Transverse colon (tissue), 4 donors: ENCODE measurements around the gene S100A16. TPM values are rescaled to one million over a fixed set of nuclear protein-coding genes. Genes with fewer than 3 reads are reported as not detected.

Experiments
- DNase-seq: peaks from one replicate; pipeline ENCODE4 v3.0.0-alpha.2; 2019
- H3K27ac ChIP-seq, 4 donors: fragments of 200-600 bp; sonication (generic); 2 replicates each; pipeline ENCODE4 v1.5.1; 2016 to 2018; ENCODE audit warnings: inconsistent platforms in 4 of 4
- H3K27me3 ChIP-seq: fragments of 200-600 bp; sonication (generic); 2 replicates; pipeline ENCODE4 v1.5.1; 2017; ENCODE audit warnings: inconsistent platforms
- H3K36me3 ChIP-seq, 4 donors: fragments of 200-600 bp; sonication (generic); 2 replicates each; pipeline ENCODE4 v1.5.1; 2017 to 2019; ENCODE audit warnings: inconsistent platforms in 4 of 4
- H3K4me1 ChIP-seq, 4 donors: fragments of 200-600 bp; sonication (generic); 2 replicates each; pipeline ENCODE4 v1.5.1; 2017 to 2020; ENCODE audit warnings: inconsistent platforms in 4 of 4
- H3K4me3 ChIP-seq, 4 donors: fragments of 200-600 bp; sonication (generic); 1 replicate in 1 of 4; 2 replicates in 3 of 4; pipeline versions ENCODE4 v1.5.1 to v1.6.1; 2017 to 2019; ENCODE audit warnings: inconsistent platforms in 4 of 4
- H3K9me3 ChIP-seq, 2 donors: fragments of 200-600 bp; sonication (generic); 2 replicates each; pipeline ENCODE4 v1.5.1; 2017 to 2019; ENCODE audit warnings: inconsistent platforms in 2 of 2
- EP300 ChIP-seq: sonication (generic); formaldehyde crosslinking; IDR thresholded peaks from one replicate; pipeline ENCODE4 v1.6.1; 2017; ENCODE audit warnings: antibody characterized with exemption, low read depth
- POLR2A ChIP-seq: fragments of 450-650 bp; IDR thresholded peaks from one replicate; pipeline ENCODE4 v1.6.1; 2016; ENCODE audit warnings: antibody characterized with exemption, mild to moderate bottlenecking, moderate library complexity
- POLR2AphosphoS5 ChIP-seq, 3 donors: sonication (generic); formaldehyde crosslinking; IDR thresholded peaks; one replicate each; pipeline ENCODE4 v1.6.1; 2016; ENCODE audit warnings: antibody characterized with exemption in 3 of 3
- WGBS, 2 donors: methylation state at CpG; one replicate each; pipeline ENCODE4 v1.1.5; 2018; ENCODE audit warnings: low coverage in 1 of 2; 5-methylcytosine and 5-hydroxymethylcytosine counted together
- in situ Hi-C, 4 donors: fragments of 200-750 bp; cut with MboI; loops; one replicate each; pipeline versions ENCODE4 v1.15.0 to v1.15.1; 2017; ENCODE audit warnings: low sequenced_read_pairs in 3 of 4, low pct_ligation_motif_present in 1 of 4, low pct_unique_long_range_greater_than_20kb in 1 of 4
- intact Hi-C: fragments of 100-400 bp; cut with DNase I; formaldehyde crosslinking; loops from one replicate; pipeline ENCODE4 v1.15.1; 2023; ENCODE audit warnings: low total_unique reads
- total RNA-seq, 4 donors: library from RNA; depleted of rRNA; stranded (reverse); fragments of >200 nt; gene quantifications; one replicate each; pipeline ENCODE4 v1.1.0, GENCODE V29; 2016
- TF ChIP-seq, protein P1 (sequence below), 5 experiments: fragments of 200-600 bp in 3 of 5; fragments of 450-650 bp in 2 of 5; sonication (generic) in 3 of 5; IDR thresholded peaks; 1 replicate in 2 of 5; 2 replicates in 3 of 5; pipeline ENCODE4 v1.5.1; 2016 to 2017; ENCODE audit warnings: antibody characterized with exemption in 5 of 5, inconsistent platforms in 3 of 5, mild to moderate bottlenecking in 2 of 5, moderate library complexity in 1 of 5

S100A16 gene
- total RNA-seq, 4 donors from 2014 or later = 181 to 223 (median 196) TPM

DNA sequence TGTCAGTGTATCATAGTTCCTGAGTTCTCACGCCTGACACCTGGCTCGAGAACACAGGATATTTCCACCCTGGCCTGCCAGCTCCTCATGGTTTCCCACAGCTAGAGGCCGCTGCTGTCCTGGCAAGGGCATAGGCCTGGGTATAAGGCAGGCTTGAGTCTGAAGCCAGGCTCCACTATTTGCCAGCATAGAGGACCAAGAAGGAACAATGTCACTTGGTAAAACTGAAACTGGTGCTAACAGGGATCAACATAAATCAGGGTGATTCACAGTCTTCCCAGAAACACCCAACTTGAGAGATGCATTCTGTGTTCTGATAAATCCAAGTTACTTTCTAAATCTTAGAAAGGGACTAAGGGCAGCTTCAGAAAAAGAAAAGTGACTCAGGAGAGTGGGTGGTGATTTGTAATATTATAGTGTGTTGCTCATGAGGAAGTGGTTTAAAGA is 40.3 kb downstream of the S100A16 start:
- WGBS, 2 donors = 0 to 13% methylated on average over 3 of the region's 3 CpGs
- Histone ChIP-seq H3K27ac (peak overlapping the region; percentile 29 to 63 (median 59)), H3K4me3 (no peak overlapping the region), H3K36me3 (no peaks in the 10 kb centered on the region), H3K27me3 (no peaks in the 10 kb centered on the region), H3K9me3 (no peaks in the 10 kb centered on the region), H3K4me1 (peaks cover 17 to 38% (median 20%) of the 10 kb centered on the region in 4 donors)
- DNase-seq = peak; percentile 90
- TF ChIP-seq POLR2AphosphoS5 (IDR thresholded peaks at IDR 0.05) (peak in 2 of 3 donors; percentile 9 to 54), POLR2A (no peak)
- TF ChIP-seq, protein P1, sequence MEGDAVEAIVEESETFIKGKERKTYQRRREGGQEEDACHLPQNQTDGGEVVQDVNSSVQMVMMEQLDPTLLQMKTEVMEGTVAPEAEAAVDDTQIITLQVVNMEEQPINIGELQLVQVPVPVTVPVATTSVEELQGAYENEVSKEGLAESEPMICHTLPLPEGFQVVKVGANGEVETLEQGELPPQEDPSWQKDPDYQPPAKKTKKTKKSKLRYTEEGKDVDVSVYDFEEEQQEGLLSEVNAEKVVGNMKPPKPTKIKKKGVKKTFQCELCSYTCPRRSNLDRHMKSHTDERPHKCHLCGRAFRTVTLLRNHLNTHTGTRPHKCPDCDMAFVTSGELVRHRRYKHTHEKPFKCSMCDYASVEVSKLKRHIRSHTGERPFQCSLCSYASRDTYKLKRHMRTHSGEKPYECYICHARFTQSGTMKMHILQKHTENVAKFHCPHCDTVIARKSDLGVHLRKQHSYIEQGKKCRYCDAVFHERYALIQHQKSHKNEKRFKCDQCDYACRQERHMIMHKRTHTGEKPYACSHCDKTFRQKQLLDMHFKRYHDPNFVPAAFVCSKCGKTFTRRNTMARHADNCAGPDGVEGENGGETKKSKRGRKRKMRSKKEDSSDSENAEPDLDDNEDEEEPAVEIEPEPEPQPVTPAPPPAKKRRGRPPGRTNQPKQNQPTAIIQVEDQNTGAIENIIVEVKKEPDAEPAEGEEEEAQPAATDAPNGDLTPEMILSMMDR (IDR thresholded peaks at IDR 0.05) = peak; percentile 76 to 90 (median 81)
- in situ Hi-C loops (loop anchor here in 1 of 4 donors (10.0 kb wide), 1 partner anchor 92 kb away; no protein-coding TSS in a partner anchor), intact Hi-C loops (no loop called here)

DNA sequence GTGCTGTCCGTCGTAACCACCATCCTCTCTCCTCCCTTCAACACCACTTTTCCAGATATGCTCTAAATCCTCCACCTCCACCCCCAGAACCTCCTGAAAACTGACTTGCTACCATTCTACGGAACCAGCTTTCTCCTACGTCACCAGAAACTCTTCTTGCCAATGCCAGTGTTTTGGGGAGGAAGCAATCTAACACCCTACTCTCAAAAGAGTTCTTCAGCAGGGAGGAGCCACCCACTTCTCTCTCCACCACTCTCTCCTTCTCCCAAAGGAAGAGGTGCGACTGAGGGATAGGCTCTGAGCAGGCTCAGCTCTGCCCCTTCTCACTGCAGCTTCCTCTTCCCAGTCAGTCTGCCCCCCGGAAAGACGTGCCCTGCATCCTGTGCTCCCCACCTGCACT is 41.2 kb downstream of the S100A16 start:
- TF ChIP-seq, protein P1 (IDR thresholded peaks at IDR 0.05) = no peak
- intact Hi-C loops = no loop called here
- H3K27me3 ChIP-seq = no peaks in the 10 kb centered on the region
- no peaks in the 10 kb centered on the region for H3K36me3 ChIP-seq
- DNase-seq = no peak
- in situ Hi-C loops = loop anchor here in 1 of 4 donors (10.0 kb wide), 1 partner anchor 93 kb away; no protein-coding TSS in a partner anchor
- no peak overlapping the region for H3K4me3 ChIP-seq
- H3K9me3 ChIP-seq = no peaks in the 10 kb centered on the region
- WGBS, 2 donors = 68 to 77% methylated on average over 5 to 7 of the region's 7 CpGs
- no peak overlapping the region for H3K27ac ChIP-seq
- H3K4me1 ChIP-seq = peaks cover 22 to 40% (median 24%) of the 10 kb centered on the region in 4 donors

DNA sequence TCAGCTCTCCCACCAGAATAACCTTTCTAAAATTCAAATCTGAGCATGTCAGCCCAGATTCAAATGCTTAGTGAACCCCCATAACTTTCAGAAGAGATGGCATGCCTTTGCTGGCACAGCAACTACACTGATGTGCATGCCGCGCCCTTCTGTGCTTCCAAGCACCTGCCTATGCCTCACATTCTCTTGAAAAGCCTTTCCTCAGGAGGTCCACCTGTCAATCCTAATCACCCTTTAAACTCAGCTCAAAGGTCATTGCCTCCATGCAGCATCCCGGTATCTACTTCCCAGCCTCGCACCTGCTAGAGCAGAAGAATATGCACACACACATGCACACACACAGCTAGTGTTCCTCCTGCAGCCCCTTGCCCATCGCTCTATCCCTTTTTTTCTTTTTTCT is 42.1 kb downstream of the S100A16 start:
- intact Hi-C loops = no loop called here
- no peaks in the 10 kb centered on the region for H3K27me3 ChIP-seq
- no peak overlapping the region for H3K27ac ChIP-seq
- WGBS, 2 donors = 30 to 57% methylated on average over 2 to 5 of the region's 5 CpGs
- no peak overlapping the region for H3K4me3 ChIP-seq
- peaks cover 28 to 49% (median 32%) of the 10 kb centered on the region in 4 donors for H3K4me1 ChIP-seq
- TF ChIP-seq, protein P1 (IDR thresholded peaks at IDR 0.05) = no peak
- no peak for TF ChIP-seq POLR2A
- TF ChIP-seq EP300 = no peak
- no peak for TF ChIP-seq POLR2AphosphoS5 (IDR thresholded peaks at IDR 0.05)
- DNase-seq = no peak
- in situ Hi-C loops = loop anchor here in 1 of 4 donors (10.0 kb wide), 1 partner anchor 94 kb away; no protein-coding TSS in a partner anchor
- H3K36me3 ChIP-seq = no peaks in the 10 kb centered on the region
- H3K9me3 ChIP-seq = no peaks in the 10 kb centered on the region

DNA sequence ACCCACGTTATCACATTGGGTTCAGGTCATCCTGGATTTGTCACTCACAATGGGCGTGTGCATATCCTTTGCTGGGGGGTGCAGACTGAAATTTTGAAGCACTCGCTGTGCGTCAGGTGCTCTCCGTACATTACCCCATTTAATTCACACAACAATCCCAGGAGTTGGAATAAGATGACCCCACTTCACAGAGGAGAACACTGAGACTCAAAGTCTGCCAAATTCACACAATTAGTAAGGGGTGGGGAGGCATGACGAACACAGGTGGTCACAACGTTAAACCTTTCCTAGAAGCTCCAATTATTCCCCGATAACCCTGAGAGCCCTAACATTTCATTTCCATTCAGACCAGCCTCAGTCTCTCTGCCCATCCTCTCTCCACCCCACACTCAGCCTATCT is 43.5 kb downstream of the S100A16 start:
- H3K4me3 ChIP-seq = no peak overlapping the region
- in situ Hi-C loops = loop anchor here in 2 of 4 donors (5.0 kb wide), 1 partner anchor 57 kb away; no protein-coding TSS in a partner anchor
- peaks cover 34 to 59% (median 40%) of the 10 kb centered on the region in 4 donors for H3K4me1 ChIP-seq
- H3K27me3 ChIP-seq = no peaks in the 10 kb centered on the region
- H3K9me3 ChIP-seq = no peaks in the 10 kb centered on the region
- H3K36me3 ChIP-seq = no peaks in the 10 kb centered on the region
- TF ChIP-seq POLR2AphosphoS5 (IDR thresholded peaks at IDR 0.05) = no peak
- TF ChIP-seq, protein P1 (IDR thresholded peaks at IDR 0.05) = no peak
- no peak overlapping the region for H3K27ac ChIP-seq
- intact Hi-C loops = loop anchor here (5.0 kb wide), 1 partner anchor 57 kb away; no protein-coding TSS in a partner anchor
- WGBS, 2 donors = 60 to 85% methylated on average over 1 to 8 of the region's 8 CpGs
- DNase-seq = no peak
